ENCODE measurements around the gene GPR161. TPM values are rescaled to one million over a fixed set of nuclear protein-coding genes. Genes with fewer than 3 reads are reported as not detected.
A peak's percentile ranks its signal among the peaks of the same experiment; 100 is the strongest.

GPR161 gene
- total RNA-seq, 4 donors from 2014 or later: 19.5 to 46.7 (median 22.9) TPM

- 88% methylated on average over 7 of the region's 7 CpGs for WGBS
- intact Hi-C loops (cut with DNase I): no loop called here
- peak overlapping the region in 2 of 4 donors; percentile 8 to 61 for H3K27ac ChIP-seq (replicated peaks in 1 of 4)
- no peak overlapping the region for H3K4me3 ChIP-seq
- H3K36me3 ChIP-seq: peaks cover 9 to 56% (median 29%) of the 10 kb centered on the region in 4 donors
- no peak for DNase-seq (ENCODE audit: extremely low spot score)
- H3K4me1 ChIP-seq: peaks cover 0 to 29% (median 25%) of the 10 kb centered on the region in 4 donors
- no peak for TF ChIP-seq CTCF (IDR thresholded peaks at IDR 0.05)
- no peak for TF ChIP-seq EP300 (IDR thresholded peaks at IDR 0.05)
- TF ChIP-seq POLR2A (IDR thresholded peaks at IDR 0.05; ENCODE audit: low read depth): no peak
- TF ChIP-seq POLR2AphosphoS5 (IDR thresholded peaks at IDR 0.05): no peak
- no peaks in the 10 kb centered on the region for H3K27me3 ChIP-seq
- no peaks in the 10 kb centered on the region for H3K9me3 ChIP-seq
These were observed 36.3 kb downstream of the GPR161 start for GRCh38 chr1:168100315-168101002.

GRCh38 chr1:168099337-168099801, 37.4 kb downstream of the GPR161 start:
- Histone ChIP-seq H3K9me3 (no peaks in the 10 kb centered on the region), H3K4me3 (no peak overlapping the region), H3K27me3 (no peaks in the 10 kb centered on the region), H3K27ac (replicated peaks in 1 of 4) (peak overlapping the region; percentile 34 to 61 (median 50)), H3K4me1 (peaks cover 0 to 29% (median 25%) of the 10 kb centered on the region in 4 donors), H3K36me3 (peaks cover 7 to 59% (median 25%) of the 10 kb centered on the region in 4 donors)
- WGBS: 46% methylated on average over 7 of the region's 7 CpGs
- DNase-seq (ENCODE audit: extremely low spot score): no peak
- TF ChIP-seq POLR2A (IDR thresholded peaks at IDR 0.05; ENCODE audit: low read depth) (no peak), EP300 (IDR thresholded peaks at IDR 0.05) (no peak), CTCF (IDR thresholded peaks at IDR 0.05) (no peak), POLR2AphosphoS5 (IDR thresholded peaks at IDR 0.05) (peak in 1 of 2 donors; percentile 49)
- intact Hi-C loops (cut with DNase I): no loop called here

DNA sequence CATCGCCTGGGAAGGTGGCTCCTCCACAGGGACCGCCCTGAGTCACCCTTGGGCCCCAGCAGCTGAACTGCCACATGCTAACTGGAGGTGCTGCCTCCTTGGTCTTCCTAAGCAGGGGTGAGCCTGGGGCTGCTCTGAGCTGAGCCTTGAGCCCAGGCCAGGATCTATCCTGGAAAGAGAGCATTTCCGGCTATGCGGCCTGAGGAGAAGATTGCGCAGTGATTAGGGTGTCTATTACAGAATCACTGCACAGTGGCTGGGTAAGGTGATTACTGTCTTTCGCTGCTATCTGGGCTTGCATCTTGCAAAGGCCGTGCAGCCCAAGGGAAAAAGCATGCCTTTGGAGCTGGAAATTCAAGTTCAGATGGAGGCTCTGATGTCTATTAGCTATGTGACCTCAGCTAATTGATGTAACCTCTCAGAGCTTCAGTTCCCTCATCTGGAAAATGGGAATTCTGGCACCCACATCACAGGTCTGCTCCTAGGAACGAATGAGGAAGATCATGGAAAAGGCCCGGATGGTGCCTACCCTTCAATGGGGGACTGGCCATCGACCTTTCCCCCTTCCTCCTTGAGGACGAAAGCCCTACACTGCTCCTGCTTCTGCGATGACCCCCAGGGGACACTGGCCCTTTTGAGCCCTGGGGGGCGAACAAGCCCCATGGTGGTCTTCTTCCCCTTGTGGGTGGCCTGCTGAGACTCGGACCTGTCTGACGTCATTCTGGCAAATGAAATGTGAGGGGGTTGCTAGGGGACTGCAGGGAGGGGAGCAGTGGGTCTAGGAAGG, 38.0 kb downstream of the GPR161 start:
- H3K27ac ChIP-seq (replicated peaks in 1 of 4): peak overlapping the region; percentile 34 to 61 (median 50)
- intact Hi-C loops (cut with DNase I): no loop called here

DNA sequence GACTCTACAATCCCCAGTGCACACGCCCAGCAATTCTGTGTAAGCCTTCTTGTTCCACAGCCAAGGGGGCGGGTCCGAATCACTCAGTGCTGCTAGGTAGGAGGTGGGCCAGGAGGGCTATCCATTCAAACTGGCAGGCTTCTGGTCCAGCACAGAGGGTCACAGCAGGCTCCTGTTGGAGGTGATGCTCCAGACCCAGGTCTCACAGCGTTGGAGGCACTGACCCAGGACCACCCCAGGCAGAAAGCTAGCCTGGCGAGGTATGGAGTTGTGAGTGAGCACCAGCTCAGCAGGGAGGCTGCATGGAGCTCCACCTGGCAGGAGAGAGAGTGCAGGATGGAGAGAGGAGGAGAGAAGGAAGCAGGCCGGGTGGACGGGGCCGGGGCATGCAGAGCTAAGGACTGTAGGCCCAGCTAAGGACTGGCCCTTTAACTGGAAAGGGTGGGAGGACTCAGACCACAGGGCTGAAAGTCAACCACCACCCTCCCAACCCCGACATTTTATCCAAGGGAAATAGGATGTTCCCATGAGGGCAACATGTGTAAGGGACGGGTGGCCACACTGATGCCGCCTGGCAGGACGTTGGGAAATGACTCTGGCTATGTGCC, 38.7 kb downstream of the GPR161 start:
- no peak overlapping the region for H3K4me3 ChIP-seq
- intact Hi-C loops (cut with DNase I): no loop called here
- no peaks in the 10 kb centered on the region for H3K27me3 ChIP-seq
- DNase-seq (ENCODE audit: extremely low spot score): no peak
- H3K36me3 ChIP-seq: peaks cover 6 to 51% (median 22%) of the 10 kb centered on the region in 4 donors
- no peak overlapping the region for H3K27ac ChIP-seq (replicated peaks in 1 of 4)
- 98% methylated on average over 8 of the region's 12 CpGs for WGBS
- TF ChIP-seq POLR2A (IDR thresholded peaks at IDR 0.05; ENCODE audit: low read depth): no peak
- TF ChIP-seq CTCF (IDR thresholded peaks at IDR 0.05): no peak
- no peak for TF ChIP-seq POLR2AphosphoS5 (IDR thresholded peaks at IDR 0.05)
- TF ChIP-seq EP300 (IDR thresholded peaks at IDR 0.05): no peak
- H3K4me1 ChIP-seq: peaks cover 0 to 29% (median 25%) of the 10 kb centered on the region in 4 donors
- H3K9me3 ChIP-seq: no peaks in the 10 kb centered on the region

More for the DNA sequence above, 38.0 kb downstream of the GPR161 start:
- TF ChIP-seq EP300 (IDR thresholded peaks at IDR 0.05) (no peak), CTCF (IDR thresholded peaks at IDR 0.05) (no peak), POLR2A (IDR thresholded peaks at IDR 0.05; ENCODE audit: low read depth) (no peak), POLR2AphosphoS5 (IDR thresholded peaks at IDR 0.05) (no peak)
- Histone ChIP-seq H3K4me3 (no peak overlapping the region), H3K9me3 (no peaks in the 10 kb centered on the region), H3K27me3 (no peaks in the 10 kb centered on the region), H3K36me3 (peaks cover 6 to 54% (median 23%) of the 10 kb centered on the region in 4 donors), H3K4me1 (peaks cover 0 to 29% (median 25%) of the 10 kb centered on the region in 4 donors)
- DNase-seq (ENCODE audit: extremely low spot score): no peak
- WGBS: 88% methylated on average over 13 of the region's 15 CpGs

All from esophagus muscularis mucosa (tissue), 4 donors.